22Rv1 (cell line): ENCODE data around the gene RAB13.

Experiments
- ZFX ChIP-seq: fragments of 450-650 bp; IDR thresholded peaks from 2 replicates; pipeline ENCODE4 v1.6.1; 2017; ENCODE audit warnings: antibody characterized with exemption, borderline replicate concordance
- TF ChIP-seq, protein P1 (sequence below): fragments of 450-650 bp; IDR thresholded peaks from 2 replicates; pipeline ENCODE4 v1.5.1; 2017; ENCODE audit warnings: mild to moderate bottlenecking

DNA sequence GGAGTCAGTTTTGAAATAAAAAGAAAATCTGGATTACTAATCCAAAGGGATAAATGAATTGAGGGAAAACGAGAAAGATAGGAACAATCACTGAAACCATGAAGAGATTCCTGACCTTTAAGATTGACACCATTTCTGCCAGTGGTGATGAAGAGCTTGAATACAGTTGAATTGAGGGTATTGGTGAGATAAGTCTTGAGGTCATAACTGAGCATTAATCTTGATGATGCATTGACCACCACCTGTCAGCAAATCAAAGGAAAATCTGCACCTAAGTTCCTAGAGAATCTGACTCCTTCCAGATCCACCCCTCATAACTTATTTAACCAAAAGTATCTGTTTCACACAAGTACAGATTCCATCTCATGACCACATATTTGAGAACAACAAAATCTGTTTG lies 26.0 kb upstream of the RAB13 start:
- TF ChIP-seq, protein P1, sequence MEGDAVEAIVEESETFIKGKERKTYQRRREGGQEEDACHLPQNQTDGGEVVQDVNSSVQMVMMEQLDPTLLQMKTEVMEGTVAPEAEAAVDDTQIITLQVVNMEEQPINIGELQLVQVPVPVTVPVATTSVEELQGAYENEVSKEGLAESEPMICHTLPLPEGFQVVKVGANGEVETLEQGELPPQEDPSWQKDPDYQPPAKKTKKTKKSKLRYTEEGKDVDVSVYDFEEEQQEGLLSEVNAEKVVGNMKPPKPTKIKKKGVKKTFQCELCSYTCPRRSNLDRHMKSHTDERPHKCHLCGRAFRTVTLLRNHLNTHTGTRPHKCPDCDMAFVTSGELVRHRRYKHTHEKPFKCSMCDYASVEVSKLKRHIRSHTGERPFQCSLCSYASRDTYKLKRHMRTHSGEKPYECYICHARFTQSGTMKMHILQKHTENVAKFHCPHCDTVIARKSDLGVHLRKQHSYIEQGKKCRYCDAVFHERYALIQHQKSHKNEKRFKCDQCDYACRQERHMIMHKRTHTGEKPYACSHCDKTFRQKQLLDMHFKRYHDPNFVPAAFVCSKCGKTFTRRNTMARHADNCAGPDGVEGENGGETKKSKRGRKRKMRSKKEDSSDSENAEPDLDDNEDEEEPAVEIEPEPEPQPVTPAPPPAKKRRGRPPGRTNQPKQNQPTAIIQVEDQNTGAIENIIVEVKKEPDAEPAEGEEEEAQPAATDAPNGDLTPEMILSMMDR = no peak
- TF ChIP-seq ZFX = no peak
